Right hindlimb (tissue), 1 donor: ENCODE results near the gene RRAD.

ENCODE experiments used
- DNase-seq: peaks from one replicate; pipeline ENCODE4 v3.0.0-alpha.2; 2018

The RRAD gene

GRCh38 chr16:66933776-66934137, 8.4 kb upstream of the RRAD start:
- no peak for DNase-seq

- no peak for DNase-seq
Observed at GRCh38 chr16:66932076-66932475, 6.7 kb upstream of the RRAD start.

DNA sequence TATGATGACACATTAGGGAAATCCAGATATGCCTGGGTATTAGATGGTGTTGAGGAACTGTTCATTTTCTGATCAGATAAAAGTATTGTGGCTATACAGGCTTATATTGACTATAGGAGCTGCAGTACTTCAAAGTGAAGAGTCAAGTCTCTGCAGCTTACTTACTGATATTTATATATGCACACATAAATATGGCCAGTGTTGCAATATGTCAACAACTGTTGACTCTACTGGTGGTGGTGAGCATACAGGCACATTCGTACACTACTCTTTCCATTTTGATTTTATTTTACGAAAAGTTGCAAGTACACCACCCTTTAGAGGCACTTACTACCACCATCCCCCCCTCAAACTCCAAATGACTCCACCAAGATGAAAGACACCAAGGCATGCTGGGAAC, 6.3 kb upstream of the RRAD start:
- DNase-seq = no peak

- no peak for DNase-seq
Observed at GRCh38 chr16:66930189-66930588, 4.9 kb upstream of the RRAD start.

DNA sequence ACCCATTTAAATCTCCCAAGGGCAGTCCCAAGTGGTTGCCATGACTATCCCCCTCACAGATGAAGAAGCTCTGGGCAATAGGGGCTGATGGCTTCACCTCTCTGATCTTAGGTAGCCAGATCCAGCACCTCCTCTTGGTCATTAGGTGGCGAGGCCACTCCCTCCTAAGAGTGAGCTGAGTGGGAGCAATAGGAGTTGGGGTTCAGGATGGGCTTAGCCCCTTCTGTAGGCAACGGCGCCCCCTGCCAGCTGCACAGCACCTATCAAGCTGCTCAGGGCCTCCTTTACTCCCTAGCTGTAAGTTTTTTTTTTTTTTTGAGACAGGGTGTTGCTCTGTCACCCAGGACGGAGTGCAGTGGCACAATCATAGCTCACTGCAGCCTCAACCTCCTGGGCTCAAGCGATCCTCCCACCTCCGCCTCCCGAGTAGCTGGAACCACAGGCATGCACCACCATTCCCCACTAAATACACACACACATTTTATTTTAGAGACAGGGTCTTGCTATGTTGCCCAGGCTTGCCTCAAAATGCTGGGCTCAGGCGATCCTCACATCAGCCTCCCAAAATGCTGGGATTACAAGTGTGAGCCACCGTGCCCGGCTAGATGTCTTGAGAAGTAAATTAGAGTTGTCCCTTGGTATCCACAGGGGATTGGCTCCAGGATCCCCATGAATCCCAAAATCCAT, 3.5 kb upstream of the RRAD start:
- no peak for DNase-seq

DNA sequence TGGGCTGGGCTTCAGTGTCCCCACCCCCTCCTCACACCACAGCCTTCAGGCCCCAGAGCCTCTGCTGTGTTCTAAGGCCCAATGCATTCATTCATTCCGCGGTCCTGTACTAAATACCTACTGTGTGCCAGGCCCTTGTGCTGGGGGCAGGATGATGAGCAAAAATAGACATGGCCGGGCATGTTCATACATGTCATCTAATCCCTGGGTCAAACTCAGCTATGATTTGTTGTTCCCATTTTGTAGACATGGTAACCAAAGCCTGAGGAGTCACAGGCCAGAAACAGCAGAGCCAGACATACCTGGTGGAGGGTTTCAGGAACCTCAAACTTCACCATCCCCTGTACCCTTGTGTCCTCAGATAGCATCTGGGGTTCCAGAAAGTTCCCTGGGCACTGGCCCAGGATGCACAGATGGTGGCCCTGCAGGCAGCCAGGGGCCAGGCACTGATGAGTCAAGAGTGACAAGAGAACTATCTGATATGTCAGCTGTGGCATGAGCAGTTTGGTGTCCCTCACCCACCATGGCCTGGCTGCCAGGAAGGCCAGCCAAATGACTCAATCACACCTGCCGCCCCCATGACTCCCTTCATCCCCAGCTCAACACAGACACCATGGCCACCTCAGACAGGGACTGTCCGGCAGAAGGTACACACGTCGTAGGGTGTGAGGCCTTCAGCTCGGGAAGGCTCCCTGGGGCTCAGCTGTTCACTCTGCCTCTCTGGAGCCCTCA, 2.7 kb upstream of the RRAD start:
- no peak for DNase-seq

GRCh38 chr16:66926961-66927436, 1.7 kb upstream of the RRAD start:
- DNase-seq = no peak

DNA sequence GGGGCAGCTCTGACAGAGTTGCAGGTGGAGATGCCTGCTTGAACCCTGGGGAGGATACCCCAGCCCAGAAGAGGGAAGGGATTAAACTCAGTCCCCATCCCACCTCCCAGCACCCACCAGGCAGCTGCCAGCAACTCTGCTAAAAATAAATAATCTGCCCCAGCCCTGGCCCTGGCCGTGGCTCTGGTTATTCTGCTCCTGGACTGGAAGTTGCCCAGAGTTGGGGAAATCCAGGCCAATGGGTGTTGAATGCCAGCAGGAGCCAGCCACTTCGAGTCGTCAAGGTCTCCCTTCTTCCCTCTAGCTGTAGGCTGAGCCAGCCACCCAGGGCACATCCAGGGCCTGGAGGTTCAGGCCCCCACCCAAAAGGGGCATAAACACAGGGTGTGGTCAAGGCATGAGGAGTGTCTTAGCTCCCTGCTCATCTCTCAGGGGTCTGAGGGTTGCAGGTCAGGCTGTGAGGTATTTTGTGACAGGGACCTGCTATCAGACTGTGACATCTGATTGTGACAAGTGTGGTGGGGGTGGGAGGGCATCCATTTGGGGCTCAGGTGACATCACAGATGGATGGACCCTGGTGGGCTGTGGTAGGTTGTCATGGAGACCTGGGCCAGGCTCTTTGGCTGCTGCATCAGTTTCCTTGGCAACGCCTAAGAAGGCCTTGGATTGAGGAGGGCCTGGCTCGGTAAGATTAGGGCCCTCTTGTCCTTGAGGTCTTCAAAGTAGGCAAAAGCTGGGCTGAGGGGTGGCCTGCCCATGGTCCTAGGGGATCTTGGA, 1.0 kb upstream of the RRAD start:
- no peak for DNase-seq

DNA sequence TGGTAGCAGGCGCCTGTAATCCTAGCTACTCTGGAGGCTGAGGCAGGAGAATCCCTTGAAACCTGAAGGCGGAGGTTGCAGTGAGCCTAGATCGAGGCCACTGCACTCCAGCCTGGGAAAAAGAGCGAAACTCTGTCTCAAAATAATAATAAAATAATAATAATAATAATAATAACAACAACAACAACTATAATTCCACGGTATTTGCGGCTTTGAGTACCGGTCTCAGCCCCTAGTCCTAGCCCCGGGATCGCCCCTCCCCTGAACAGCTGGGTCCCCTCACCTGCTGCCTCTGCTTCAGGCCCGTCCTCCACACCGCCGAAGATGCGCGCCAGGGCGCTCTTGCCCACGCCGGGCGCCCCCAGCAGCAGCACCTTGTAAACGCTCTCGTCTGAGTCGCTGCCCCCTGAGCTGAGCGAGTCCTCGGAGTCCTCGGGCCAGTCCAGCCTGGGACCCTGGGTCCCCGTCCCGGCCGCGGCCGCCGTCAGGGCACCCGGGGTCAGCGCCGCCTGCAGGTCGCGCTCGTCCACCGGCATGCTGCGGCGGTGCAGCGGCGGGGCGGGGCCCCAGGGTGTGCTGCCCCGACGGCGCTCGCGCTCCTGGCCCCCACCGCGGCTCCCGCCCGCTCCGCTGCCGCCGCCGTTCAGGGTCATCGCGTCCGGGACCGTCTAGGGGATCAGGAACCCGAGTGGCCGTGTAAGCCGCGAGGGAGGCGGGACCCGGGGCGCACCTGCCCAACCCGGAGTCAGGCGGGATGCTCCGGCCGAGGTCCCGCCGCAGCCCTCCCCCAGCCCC, 611 bp downstream of the RRAD start:
- DNase-seq = no peak

GRCh38 chr16:66923866-66924265, 1.5 kb downstream of the RRAD start:
- DNase-seq = no peak

- DNase-seq = no peak
Observed at GRCh38 chr16:66923247-66923731, 2.0 kb downstream of the RRAD start.

DNA sequence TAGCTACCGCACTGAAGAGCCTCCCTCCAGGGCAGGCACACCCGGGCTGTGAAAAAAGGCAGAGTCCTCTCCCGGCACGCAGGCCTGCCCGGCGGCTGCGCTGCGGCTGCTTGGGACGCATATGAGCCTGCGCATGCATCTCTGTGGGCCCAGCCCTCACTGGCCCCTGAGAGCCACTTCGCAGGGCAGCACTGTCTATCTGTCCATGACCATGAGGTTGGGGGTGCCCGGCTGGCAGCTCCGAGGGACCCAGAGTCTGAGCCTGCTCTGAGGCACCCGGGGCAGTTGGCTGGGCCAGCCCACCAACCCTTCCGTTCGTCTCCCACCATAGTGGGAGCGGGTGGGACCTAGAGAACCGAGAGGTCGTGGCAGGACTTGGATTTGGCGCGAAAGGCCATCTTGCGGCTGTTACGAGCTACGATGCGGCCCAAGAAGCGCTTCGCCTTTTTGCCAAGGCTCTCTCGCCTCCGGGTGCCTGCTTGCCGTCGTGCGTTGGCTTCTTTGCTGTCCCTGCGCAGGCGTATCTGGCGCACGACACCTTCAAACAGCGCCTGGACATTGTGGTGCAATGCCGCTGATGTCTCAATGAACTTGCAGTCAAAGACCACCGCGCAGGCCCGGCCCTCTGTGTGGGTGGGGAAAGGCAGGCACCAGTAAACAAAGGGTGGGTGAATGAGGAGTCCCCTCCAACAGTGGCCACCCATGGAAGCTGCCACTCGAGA, 3.4 kb downstream of the RRAD start:
- no peak for DNase-seq

- no peak for DNase-seq
Observed at GRCh38 chr16:66920924-66921680, 4.2 kb downstream of the RRAD start.

- DNase-seq = no peak
Observed at GRCh38 chr16:66920299-66920590, 5.1 kb downstream of the RRAD start.

DNA sequence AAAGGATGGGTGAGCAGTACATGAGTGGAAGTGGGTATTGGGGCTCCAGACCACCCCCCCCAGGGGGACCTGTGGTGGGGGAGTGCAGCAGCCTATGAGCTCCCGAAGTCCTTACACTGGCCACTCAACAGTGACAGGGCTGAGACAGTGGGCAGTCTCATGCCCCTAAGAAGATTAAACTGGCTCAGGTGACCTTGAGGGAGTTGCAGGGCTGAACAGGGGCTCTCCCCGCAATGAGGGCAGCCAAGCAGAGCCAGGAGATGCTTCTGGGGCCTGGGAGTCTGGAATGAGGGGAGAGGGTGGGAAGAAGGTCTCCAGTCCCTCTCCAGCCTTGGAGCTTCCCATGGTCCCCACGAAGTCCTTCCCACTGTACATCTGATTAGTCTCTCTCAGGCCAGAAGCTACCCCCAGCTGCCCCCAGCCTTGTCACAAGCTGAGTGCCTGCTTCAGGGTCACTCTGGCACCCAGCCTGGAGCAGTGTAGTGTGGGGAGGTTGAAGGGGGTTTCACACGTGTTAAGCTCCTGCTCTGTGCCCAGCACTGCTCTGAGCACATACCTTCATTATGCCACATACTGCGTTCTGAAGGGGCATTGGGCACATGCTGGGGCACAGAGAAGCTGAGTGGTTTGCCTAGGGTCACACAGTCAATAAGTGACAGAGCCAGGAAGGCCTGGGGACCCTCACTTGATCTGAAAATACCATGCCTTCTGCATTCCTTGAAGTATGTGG, 5.6 kb downstream of the RRAD start:
- DNase-seq = no peak

DNA sequence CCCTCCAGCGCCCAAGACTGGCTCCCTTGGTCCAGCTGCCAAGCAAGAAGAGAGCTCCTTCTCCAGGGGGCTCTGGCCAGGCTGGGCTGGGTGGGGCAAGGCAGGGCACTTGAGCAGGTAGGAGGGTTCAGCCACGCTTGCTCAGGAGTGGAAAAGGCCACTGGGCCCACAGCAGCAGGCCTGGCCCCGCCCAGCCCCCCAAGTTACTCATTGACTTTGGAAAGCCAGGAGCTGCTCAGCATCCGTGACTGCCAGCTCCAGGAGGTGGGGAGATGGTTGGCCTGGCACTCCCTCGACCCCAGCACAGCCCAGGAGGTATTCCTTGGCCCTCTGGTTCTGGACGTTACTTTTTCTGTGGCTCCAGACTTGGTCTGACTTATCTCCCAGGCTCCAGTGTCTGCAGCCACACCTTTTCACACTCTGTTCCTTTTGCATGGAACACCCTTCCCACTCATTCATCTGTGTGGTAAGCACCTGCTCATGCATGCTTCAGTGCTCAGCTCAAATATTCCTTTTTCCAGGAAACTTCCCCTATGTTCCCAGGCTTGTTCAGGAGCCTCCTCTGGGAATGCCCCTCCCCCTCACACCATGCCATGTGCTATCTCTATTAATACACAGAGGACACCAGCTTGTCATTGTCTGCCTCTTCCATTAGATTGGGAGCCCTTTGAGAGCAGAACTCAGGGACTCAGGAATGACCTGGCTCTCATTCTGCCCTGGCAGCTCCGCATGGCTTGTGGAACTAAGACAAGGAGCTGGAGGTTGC, 6.3 kb downstream of the RRAD start, which contains the start of gene CDH16:
CDH16 (minus strand) TSS at position 83 of the 766 bp plus-strand sequence. CDS start 820 bp downstream, outside the sequence.
- DNase-seq = no peak

DNA sequence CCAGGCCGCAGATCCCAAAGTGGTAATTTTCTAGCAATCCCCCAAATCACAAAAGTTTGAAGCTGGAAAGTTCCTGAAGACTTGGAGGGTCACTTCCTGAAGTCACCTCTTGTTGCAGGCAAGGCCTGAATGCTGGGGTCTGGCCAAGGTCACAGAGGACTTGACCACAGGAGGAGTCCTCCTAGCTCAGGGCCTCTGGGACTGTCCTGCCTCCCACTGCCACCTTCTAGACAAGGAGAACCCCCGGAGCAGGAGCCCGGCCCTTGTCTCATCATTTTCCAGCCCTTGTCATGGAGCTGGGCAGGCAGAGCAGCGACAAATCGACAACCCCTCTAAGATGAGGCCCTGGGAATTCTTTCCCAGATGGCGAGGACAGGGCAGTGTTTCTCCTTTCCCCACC, 7.0 kb downstream of the RRAD start:
- no peak for DNase-seq

DNA sequence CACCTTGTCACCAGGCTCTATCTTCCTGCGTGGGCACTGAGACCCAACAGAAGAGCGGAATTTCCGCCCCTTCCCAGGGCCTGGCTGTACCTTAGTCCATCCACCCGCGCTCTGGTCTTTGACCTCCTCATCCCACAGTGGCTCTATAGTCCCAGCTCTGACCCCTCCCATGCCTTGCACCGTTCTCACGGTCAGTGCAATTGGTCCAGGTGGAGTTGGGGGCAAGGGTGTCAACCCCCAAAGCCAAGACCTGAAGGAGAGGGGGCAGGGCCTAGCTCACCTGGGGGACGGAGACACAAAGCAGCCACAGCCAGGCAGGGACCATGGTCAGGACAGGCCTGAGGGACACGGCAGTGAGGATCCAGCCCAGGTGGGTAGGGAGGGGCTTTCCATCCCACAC, 7.6 kb downstream of the RRAD start:
- DNase-seq = no peak

DNA sequence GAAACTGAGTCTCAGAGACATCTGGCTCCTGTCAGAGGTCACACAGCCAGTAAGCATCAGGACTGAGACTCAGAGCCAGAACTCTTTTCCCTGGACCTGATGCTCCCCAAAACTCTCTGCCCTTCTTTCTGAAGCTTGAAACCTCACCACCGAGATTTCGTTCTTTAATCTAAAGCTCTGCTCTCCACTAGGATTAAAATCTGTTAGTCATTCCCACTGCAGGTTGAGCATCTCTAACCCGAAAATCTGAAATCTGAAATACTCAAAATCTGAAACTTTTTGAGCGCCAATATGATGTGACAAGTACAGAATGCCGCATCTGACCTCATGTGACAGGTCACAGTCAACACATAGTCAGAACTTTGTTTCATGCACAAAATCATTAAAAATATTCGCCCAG, 8.8 kb downstream of the RRAD start:
- DNase-seq = no peak

DNA sequence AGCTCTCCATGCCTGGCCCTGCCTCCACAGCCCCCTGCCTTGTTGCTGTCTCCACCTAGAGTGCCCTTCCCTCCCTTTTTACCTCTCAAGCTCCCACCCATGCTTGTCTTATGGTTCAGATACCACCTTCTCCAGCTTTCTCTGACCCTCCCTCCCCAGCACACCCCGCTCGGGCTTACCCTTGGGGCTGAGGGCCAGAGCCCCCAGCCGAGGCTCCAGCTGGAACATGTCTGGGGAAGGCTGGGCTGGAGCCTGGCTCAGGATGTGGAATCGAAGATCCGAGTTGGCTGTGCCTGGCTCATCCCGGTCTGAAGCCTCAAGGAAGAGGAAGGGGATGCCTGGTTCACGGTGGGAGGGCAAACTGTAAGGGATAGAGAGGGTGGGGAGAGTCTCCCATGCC, 10.3 kb downstream of the RRAD start:
- DNase-seq = no peak
